Gastroesophageal sphincter (tissue), 4 donors: ENCODE measurements around the gene EBF4. TPM values are rescaled to one million over a fixed set of nuclear protein-coding genes. Genes with fewer than 3 reads are reported as not detected.

Experiments used
- ATAC-seq: fragments of 150-250 bp; one replicate; pipeline ENCODE4 v1.9.1; 2016; ENCODE audit warnings: mild to moderate bottlenecking, moderate library complexity
- H3K27ac ChIP-seq, 4 donors: fragments of 200-600 bp; sonication (generic) in 3 of 4; 1 replicate in 3 of 4; 2 replicates in 1 of 4; pipeline ENCODE4 v1.5.1; 2016 to 2019
- H3K27me3 ChIP-seq: fragments of 200-600 bp; sonication (generic); one replicate; pipeline ENCODE4 v1.5.1; 2019
- H3K36me3 ChIP-seq, 2 donors: fragments of 200-600 bp; sonication (generic); one replicate each; pipeline ENCODE4 v1.5.1; 2019; ENCODE audit warnings: control low read depth in 1 of 2
- H3K4me1 ChIP-seq, 3 donors: fragments of 200-600 bp; sonication (generic); 1 replicate in 2 of 3; 2 replicates in 1 of 3; pipeline ENCODE4 v1.5.1; 2016 to 2019; ENCODE audit warnings: control low read depth in 2 of 3
- H3K4me3 ChIP-seq, 2 donors: fragments of 200-600 bp; sonication (generic); one replicate each; pipeline ENCODE4 v1.5.1; 2019; ENCODE audit warnings: mild to moderate bottlenecking in 1 of 2, moderate library complexity in 1 of 2
- H3K9me3 ChIP-seq, 3 donors: fragments of 200-600 bp; sonication (generic); one replicate each; pipeline ENCODE4 v1.5.1; 2017 to 2019; ENCODE audit warnings: control low read depth in 2 of 3
- CTCF ChIP-seq, 4 experiments: fragments of 200-600 bp in 2 of 4; fragments of 450-650 bp in 2 of 4; sonication (generic) in 1 of 4; IDR thresholded peaks; one replicate each; pipeline ENCODE4 v1.5.1; 2017 to 2019; ENCODE audit warnings: antibody characterized with exemption in 4 of 4, mild to moderate bottlenecking in 2 of 4, moderate library complexity in 2 of 4
- EP300 ChIP-seq: sonication (generic); formaldehyde crosslinking; IDR thresholded peaks from one replicate; pipeline ENCODE4 v1.6.1; 2017; ENCODE audit warnings: antibody characterized with exemption, mild to moderate bottlenecking
- POLR2A ChIP-seq, 2 donors: fragments of 450-650 bp; IDR thresholded peaks; one replicate each; pipeline ENCODE4 v1.6.1; 2017; ENCODE audit warnings: antibody characterized with exemption in 2 of 2, mild to moderate bottlenecking in 2 of 2, moderate library complexity in 1 of 2
- POLR2AphosphoS5 ChIP-seq: sonication (generic); formaldehyde crosslinking; IDR thresholded peaks from one replicate; pipeline ENCODE4 v1.6.1; 2017; ENCODE audit warnings: antibody characterized with exemption
- WGBS, 2 donors: methylation state at CpG; one replicate each; pipeline ENCODE4 v1.1.5; 2018; ENCODE audit warnings: low coverage in 1 of 2; 5-methylcytosine and 5-hydroxymethylcytosine counted together
- total RNA-seq, 4 donors: library from RNA; depleted of rRNA; stranded (reverse); fragments of >200 nt; gene quantifications; one replicate each; pipeline ENCODE4 v1.1.0, GENCODE V29; 2016

The EBF4 gene
- total RNA-seq, 4 donors from 2014 or later, result 14.5 to 36.6 (median 19.6) TPM

- peaks cover 0 to 11% (median 0%) of the 10 kb centered on the region in 3 donors for H3K4me1 ChIP-seq
- TF ChIP-seq POLR2AphosphoS5 (no peak), EP300 (no peak), CTCF (IDR thresholded peaks at IDR 0.05) (no peak), POLR2A (IDR thresholded peaks at IDR 0.05) (no peak)
- ATAC-seq, result no peak
- peaks cover 0 to 20% (median 0%) of the 10 kb centered on the region in 3 donors for H3K9me3 ChIP-seq
- WGBS, 2 donors, result 20 to 27% methylated on average over 2 to 3 of the region's 12 CpGs
- no peak overlapping the region for H3K27ac ChIP-seq
- no peaks in the 10 kb centered on the region for H3K36me3 ChIP-seq
- no peak overlapping the region for H3K4me3 ChIP-seq
- H3K27me3 ChIP-seq, result peaks cover 59% of the 10 kb centered on the region
These were observed 79.1 kb downstream of the EBF4 start for GRCh38 chr20:2771631-2772080.

GRCh38 chr20:2773812-2774211, 81.2 kb downstream of the EBF4 start:
- no peak for TF ChIP-seq POLR2AphosphoS5
- no peak for TF ChIP-seq POLR2A (IDR thresholded peaks at IDR 0.05)
- no peak for TF ChIP-seq CTCF (IDR thresholded peaks at IDR 0.05)
- no peak for TF ChIP-seq EP300
- Histone ChIP-seq H3K27me3 (peaks cover 50% of the 10 kb centered on the region), H3K27ac (no peak overlapping the region), H3K4me1 (no peaks in the 10 kb centered on the region), H3K36me3 (no peaks in the 10 kb centered on the region), H3K9me3 (peaks cover 0 to 24% (median 0%) of the 10 kb centered on the region in 3 donors), H3K4me3 (no peak overlapping the region)
- ATAC-seq, result no peak
- 78 to 93% methylated on average over 3 to 8 of the region's 9 CpGs for WGBS, 2 donors

GRCh38 chr20:2775139-2775538, 82.6 kb downstream of the EBF4 start:
- WGBS, 2 donors, result 65% methylated on average over 2 of the region's 3 CpGs; no CpG with 5 or more reads in 1 of the 2 donors
- H3K4me1 ChIP-seq, result no peaks in the 10 kb centered on the region
- peaks cover 0 to 24% (median 0%) of the 10 kb centered on the region in 3 donors for H3K9me3 ChIP-seq
- no peak overlapping the region for H3K27ac ChIP-seq
- TF ChIP-seq POLR2AphosphoS5 (no peak), EP300 (no peak), POLR2A (IDR thresholded peaks at IDR 0.05) (no peak), CTCF (IDR thresholded peaks at IDR 0.05) (no peak)
- H3K4me3 ChIP-seq, result no peak overlapping the region
- no peaks in the 10 kb centered on the region for H3K36me3 ChIP-seq
- ATAC-seq, result no peak
- peaks cover 37% of the 10 kb centered on the region for H3K27me3 ChIP-seq

- ATAC-seq, result no peak
- Histone ChIP-seq H3K27me3 (peaks cover 24% of the 10 kb centered on the region), H3K9me3 (peaks cover 0 to 24% (median 0%) of the 10 kb centered on the region in 3 donors), H3K36me3 (no peaks in the 10 kb centered on the region), H3K27ac (no peak overlapping the region), H3K4me3 (no peak overlapping the region), H3K4me1 (no peaks in the 10 kb centered on the region)
- TF ChIP-seq CTCF (IDR thresholded peaks at IDR 0.05) (no peak), POLR2AphosphoS5 (no peak), POLR2A (IDR thresholded peaks at IDR 0.05) (no peak), EP300 (no peak)
- WGBS, 2 donors, result 73 to 77% methylated on average over 10 of the region's 10 CpGs
These were observed 86.2 kb downstream of the EBF4 start for GRCh38 chr20:2778602-2779321.

GRCh38 chr20:2780948-2781347, 88.4 kb downstream of the EBF4 start:
- Histone ChIP-seq H3K4me3 (no peak overlapping the region), H3K4me1 (no peaks in the 10 kb centered on the region), H3K27ac (no peak overlapping the region), H3K27me3 (peaks cover 10% of the 10 kb centered on the region), H3K36me3 (no peaks in the 10 kb centered on the region), H3K9me3 (peaks cover 0 to 13% (median 0%) of the 10 kb centered on the region in 3 donors)
- WGBS, 2 donors, result 19 to 52% methylated on average over 2 to 3 of the region's 3 CpGs
- no peak for ATAC-seq
- TF ChIP-seq EP300, result no peak
- TF ChIP-seq POLR2A (IDR thresholded peaks at IDR 0.05), result no peak
- TF ChIP-seq CTCF (IDR thresholded peaks at IDR 0.05), result no peak
- TF ChIP-seq POLR2AphosphoS5, result no peak
